Measurements from ENCODE around the gene CIDEA.
A peak's percentile ranks its signal among the peaks of the same experiment; 100 is the strongest.
"Not testable (repeated sequence)": the region's sequence is repeated elsewhere in the genome, so short reads cannot be mapped to it uniquely, and the experiment has no call there.

CIDEA gene

GRCh38 chr18:12254136-12254819 is at the start of gene CIDEA:
Gene CIDEA (plus strand): TSS chr18:12254361. CDS start chr18:12254384, 23 bp downstream.
- peak; percentile 5 for DNase-seq

- not testable (repeated sequence) for DNase-seq
These were observed 45.6 kb upstream of the CIDEA start for GRCh38 chr18:12208296-12209153.

GRCh38 chr18:12212308-12212707 is 41.9 kb upstream of the CIDEA start:
- not testable (repeated sequence) for DNase-seq

- not testable (repeated sequence) for DNase-seq
These were observed 39.7 kb upstream of the CIDEA start for GRCh38 chr18:12214296-12215005.

GRCh38 chr18:12216471-12216870 is 37.7 kb upstream of the CIDEA start:
- DNase-seq = not testable (repeated sequence)

GRCh38 chr18:12218603-12219002 is 35.6 kb upstream of the CIDEA start:
- not testable (repeated sequence) for DNase-seq

GRCh38 chr18:12222041-12222440 is 32.1 kb upstream of the CIDEA start:
- not testable (repeated sequence) for DNase-seq

GRCh38 chr18:12223326-12223725 is 30.8 kb upstream of the CIDEA start:
- not testable (repeated sequence) for DNase-seq

- not testable (repeated sequence) for DNase-seq
These were observed 27.4 kb upstream of the CIDEA start for GRCh38 chr18:12226807-12227206.

- not testable (repeated sequence) for DNase-seq
These were observed 26.6 kb upstream of the CIDEA start for GRCh38 chr18:12227399-12228186.

GRCh38 chr18:12228308-12228707 is 25.9 kb upstream of the CIDEA start:
- DNase-seq = not testable (repeated sequence)

GRCh38 chr18:12230561-12230960 is 23.6 kb upstream of the CIDEA start:
- not testable (repeated sequence) for DNase-seq

- DNase-seq = no peak
These were observed 22.9 kb upstream of the CIDEA start for GRCh38 chr18:12231040-12231882.

- DNase-seq = no peak
These were observed 22.2 kb upstream of the CIDEA start for GRCh38 chr18:12231986-12232385.

GRCh38 chr18:12233378-12233777 is 20.8 kb upstream of the CIDEA start:
- DNase-seq = no peak

GRCh38 chr18:12234451-12235190 is 19.5 kb upstream of the CIDEA start:
- no peak for DNase-seq

GRCh38 chr18:12236141-12236540 is 18.0 kb upstream of the CIDEA start:
- no peak for DNase-seq

GRCh38 chr18:12236934-12237832 is 17.0 kb upstream of the CIDEA start:
- peak; percentile 36 for DNase-seq

- DNase-seq = no peak
These were observed 15.3 kb upstream of the CIDEA start for GRCh38 chr18:12238826-12239225.

- no peak for DNase-seq
These were observed 14.7 kb upstream of the CIDEA start for GRCh38 chr18:12239431-12239830.

Data from HCEC 1CT (cell line).